Measurements from ENCODE around the gene LTB4R2.
A peak's percentile ranks its signal among the peaks of the same experiment; 100 is the strongest.

LTB4R2 gene

DNA sequence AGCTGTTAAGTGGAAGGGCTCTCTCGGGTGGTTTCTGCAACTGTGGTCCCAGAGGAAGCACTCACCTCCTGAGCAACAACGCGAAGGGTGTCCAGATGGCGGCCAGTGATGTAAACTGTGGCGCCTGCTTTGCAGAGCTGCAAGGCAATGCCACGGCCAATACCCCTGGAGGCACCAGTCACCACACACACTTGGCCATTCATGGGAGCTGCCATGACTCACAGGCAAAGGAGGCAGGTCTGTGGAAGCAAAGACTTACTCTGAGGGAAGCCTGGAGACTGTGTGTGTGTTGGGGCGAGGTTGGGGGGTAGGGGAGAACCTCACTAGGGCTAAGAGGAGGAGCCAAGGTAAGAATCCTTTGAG lies 11.1 kb upstream of the LTB4R2 start:
- DNase-seq (ENCODE audit: low read depth in 1 of 2, low spot score in 1 of 2) = no peak

DNA sequence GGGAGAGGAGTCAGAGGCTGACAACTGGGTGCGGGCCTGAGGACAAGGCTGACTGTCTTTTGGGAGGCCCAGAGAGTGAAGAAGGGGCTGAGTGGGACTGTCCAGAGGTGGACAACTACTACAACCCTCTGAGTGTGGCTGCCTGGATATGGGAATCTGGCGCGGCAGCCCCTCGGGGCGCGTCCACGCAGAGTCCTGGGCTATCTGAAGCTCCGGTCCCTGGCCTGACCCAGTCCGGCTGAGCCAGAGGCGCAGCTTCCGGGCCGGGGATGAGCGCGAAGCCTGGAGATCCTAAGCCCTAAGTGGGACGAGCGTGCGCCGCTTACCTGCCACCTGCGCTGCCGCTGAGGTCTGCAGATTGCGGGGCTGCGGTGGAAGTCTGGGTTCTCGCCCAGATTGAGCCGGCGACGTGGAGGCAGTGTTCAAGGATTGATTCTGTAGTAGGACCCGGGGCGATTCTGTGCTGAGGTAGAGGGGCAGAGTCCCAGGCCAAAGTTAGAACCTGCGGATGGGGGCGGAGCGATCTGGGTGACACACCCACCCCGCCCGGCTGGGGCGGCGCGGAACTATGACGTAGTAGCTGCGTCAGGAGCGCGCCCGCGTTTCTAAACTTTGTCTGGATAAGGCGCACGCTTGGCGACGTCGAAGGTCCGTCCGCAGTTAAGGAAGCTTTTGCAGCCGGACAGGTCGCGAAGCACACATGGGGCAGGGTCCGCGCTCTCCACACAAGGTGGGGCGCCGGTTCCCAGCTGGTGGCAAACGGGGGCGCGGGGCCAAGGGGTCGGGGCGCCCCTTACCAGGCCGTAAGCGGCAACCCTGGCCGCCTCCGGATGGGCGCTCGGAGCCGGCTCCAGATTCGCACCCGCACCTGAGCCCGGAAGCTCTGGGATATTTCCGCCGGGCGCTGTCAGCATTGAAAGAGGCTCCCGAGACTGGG lies 10.4 kb upstream of the LTB4R2 start, which contains the start of the genes DHRS1 and NOP9:
TSS of gene DHRS1 (minus strand) at position 526 of the 937 bp plus-strand sequence. CDS start 674 bp downstream, outside the sequence.
TSS of gene NOP9 (plus strand) at position 596 of the 937 bp plus-strand sequence. CDS start at position 701, 105 bp downstream.
- DNase-seq (ENCODE audit: low read depth in 1 of 2, low spot score in 1 of 2) = peak; percentile 81 to 92

GRCh38 chr14:24300326-24300980 lies 9.5 kb upstream of the LTB4R2 start:
- no peak for DNase-seq (ENCODE audit: low read depth in 1 of 2, low spot score in 1 of 2)

- no peak for DNase-seq (ENCODE audit: low read depth in 1 of 2, low spot score in 1 of 2)
Measured at GRCh38 chr14:24304019-24304387, 5.9 kb upstream of the LTB4R2 start.

- no peak for DNase-seq (ENCODE audit: low read depth in 1 of 2, low spot score in 1 of 2)
Measured at GRCh38 chr14:24307156-24307574, 2.8 kb upstream of the LTB4R2 start.

- DNase-seq (ENCODE audit: low read depth in 1 of 2, low spot score in 1 of 2) = no peak
Measured at GRCh38 chr14:24307575-24308341, 2.2 kb upstream of the LTB4R2 start, which contains the start of gene CIDEB. TSS of gene CIDEB (minus strand) at chr14:24307977. CDS start at chr14:24307858, 119 bp downstream.

- DNase-seq (ENCODE audit: low read depth in 1 of 2, low spot score in 1 of 2) = no peak
Measured at GRCh38 chr14:24308342-24309124, 1.4 kb upstream of the LTB4R2 start.

DNA sequence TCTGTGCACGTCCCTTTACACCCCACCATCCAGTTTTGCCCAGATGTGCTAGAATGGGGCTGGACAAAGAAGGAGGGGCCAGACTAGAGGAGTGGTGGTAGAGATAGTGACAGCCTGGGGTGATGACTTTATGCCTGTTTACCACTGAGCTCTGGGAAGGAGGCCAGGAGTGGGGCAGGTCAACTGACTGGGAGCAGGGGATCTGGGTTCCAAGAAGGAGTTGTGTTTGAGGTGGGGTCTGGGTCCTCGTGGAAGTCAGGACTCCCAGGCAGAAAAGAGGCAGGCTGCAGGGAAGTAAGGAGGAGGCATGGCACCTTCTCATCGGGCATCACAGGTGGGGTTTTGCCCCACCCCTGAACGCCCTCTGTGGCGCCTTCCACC lies 315 bp downstream of the LTB4R2 start:
- DNase-seq (ENCODE audit: low read depth in 1 of 2, low spot score in 1 of 2) = no peak

- DNase-seq (ENCODE audit: low read depth in 1 of 2, low spot score in 1 of 2) = peak; percentile 46 to 49
Measured at GRCh38 chr14:24310646-24311604, 985 bp downstream of the LTB4R2 start, which contains the start of gene LTB4R. TSS of gene LTB4R (plus strand) at chr14:24311502. CDS start at chr14:24315652, 4,150 bp downstream.

- no peak for DNase-seq (ENCODE audit: low read depth in 1 of 2, low spot score in 1 of 2)
Measured at GRCh38 chr14:24311837-24312615, 2.1 kb downstream of the LTB4R2 start.

DNA sequence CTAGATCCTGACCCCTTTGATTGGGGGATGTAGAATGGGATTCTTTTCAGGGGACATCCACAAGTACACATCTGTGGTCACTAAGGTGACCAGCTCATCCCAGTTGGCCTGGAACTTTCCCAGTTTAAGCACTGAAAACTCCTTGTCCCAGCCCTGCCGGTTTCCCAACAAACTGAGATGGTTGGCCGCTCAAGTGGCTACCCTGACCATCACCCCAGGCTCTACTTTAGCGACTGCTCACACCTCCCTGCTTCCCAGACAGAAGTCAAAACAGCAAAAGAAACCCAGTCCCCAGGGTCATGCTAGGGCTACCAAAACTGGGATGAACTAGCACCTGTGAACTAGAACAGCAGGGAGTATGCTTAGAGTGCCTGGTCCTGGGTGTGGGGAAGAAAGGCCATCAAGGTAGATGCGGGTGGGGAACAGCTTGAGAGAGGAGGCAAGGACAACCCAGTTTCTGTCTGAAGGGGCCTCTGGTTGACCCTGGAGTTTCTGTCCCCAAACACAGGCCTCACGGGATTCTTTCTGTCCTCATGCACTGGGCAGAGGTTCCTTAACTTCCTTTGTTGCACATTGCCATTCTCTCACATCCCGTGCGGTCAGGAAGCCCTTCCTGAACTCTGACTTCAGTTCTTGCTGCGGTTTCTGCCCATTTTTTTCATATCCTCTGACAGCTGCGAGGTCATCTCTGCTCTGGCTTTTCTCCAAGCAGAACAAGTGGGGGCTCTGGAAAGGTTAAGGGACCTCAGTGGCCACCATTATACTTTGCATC lies 3.0 kb downstream of the LTB4R2 start:
- DNase-seq (ENCODE audit: low read depth in 1 of 2, low spot score in 1 of 2) = no peak

- no peak for DNase-seq (ENCODE audit: low read depth in 1 of 2, low spot score in 1 of 2)
Measured at GRCh38 chr14:24313913-24314312, 4.0 kb downstream of the LTB4R2 start.

GRCh38 chr14:24314377-24315193 lies 4.6 kb downstream of the LTB4R2 start:
- DNase-seq (ENCODE audit: low read depth in 1 of 2, low spot score in 1 of 2) = no peak

DNA sequence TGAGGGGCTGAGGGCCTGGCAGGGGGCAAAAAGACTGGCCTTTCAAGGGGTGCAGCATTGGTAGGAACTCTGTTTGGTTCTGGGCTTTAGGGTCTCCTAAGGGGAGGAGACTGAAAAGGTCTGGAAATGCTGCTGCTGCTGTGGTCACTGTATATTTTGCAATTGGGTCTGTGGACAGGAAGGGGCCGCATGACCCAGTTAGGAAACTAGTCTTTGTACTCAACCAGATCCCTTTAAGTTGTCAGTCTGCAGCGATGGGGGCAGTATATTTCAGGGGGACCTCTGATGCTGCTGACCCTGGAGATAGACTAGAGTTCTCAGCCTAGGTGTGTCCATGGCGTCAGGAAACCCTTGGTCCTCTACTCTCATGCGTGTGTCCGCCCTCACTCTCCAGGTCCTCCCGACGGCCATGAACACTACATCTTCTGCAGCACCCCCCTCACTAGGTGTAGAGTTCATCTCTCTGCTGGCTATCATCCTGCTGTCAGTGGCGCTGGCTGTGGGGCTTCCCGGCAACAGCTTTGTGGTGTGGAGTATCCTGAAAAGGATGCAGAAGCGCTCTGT lies 5.4 kb downstream of the LTB4R2 start:
- DNase-seq (ENCODE audit: low read depth in 1 of 2, low spot score in 1 of 2) = no peak

DNA sequence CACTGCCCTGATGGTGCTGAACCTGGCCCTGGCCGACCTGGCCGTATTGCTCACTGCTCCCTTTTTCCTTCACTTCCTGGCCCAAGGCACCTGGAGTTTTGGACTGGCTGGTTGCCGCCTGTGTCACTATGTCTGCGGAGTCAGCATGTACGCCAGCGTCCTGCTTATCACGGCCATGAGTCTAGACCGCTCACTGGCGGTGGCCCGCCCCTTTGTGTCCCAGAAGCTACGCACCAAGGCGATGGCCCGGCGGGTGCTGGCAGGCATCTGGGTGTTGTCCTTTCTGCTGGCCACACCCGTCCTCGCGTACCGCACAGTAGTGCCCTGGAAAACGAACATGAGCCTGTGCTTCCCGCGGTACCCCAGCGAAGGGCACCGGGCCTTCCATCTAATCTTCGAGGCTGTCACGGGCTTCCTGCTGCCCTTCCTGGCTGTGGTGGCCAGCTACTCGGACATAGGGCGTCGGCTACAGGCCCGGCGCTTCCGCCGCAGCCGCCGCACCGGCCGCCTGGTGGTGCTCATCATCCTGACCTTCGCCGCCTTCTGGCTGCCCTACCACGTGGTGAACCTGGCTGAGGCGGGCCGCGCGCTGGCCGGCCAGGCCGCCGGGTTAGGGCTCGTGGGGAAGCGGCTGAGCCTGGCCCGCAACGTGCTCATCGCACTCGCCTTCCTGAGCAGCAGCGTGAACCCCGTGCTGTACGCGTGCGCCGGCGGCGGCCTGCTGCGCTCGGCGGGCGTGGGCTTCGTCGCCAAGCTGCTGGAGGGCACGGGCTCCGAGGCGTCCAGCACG lies 6.1 kb downstream of the LTB4R2 start:
- DNase-seq (ENCODE audit: low read depth in 1 of 2, low spot score in 1 of 2) = no peak

DNA sequence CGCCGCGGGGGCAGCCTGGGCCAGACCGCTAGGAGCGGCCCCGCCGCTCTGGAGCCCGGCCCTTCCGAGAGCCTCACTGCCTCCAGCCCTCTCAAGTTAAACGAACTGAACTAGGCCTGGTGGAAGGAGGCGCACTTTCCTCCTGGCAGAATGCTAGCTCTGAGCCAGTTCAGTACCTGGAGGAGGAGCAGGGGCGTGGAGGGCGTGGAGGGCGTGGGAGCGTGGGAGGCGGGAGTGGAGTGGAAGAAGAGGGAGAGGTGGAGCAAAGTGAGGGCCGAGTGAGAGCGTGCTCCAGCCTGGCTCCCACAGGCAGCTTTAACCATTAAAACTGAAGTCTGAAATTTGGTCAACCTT lies 6.6 kb downstream of the LTB4R2 start:
- no peak for DNase-seq (ENCODE audit: low read depth in 1 of 2, low spot score in 1 of 2)
